ENCODE data around the gene PLOD3.
A peak's percentile ranks its signal among the peaks of the same experiment; 100 is the strongest.
"Not testable (repeated sequence)": the region's sequence is repeated elsewhere in the genome, so short reads cannot be mapped to it uniquely, and the experiment has no call there.

The PLOD3 gene, protein sequence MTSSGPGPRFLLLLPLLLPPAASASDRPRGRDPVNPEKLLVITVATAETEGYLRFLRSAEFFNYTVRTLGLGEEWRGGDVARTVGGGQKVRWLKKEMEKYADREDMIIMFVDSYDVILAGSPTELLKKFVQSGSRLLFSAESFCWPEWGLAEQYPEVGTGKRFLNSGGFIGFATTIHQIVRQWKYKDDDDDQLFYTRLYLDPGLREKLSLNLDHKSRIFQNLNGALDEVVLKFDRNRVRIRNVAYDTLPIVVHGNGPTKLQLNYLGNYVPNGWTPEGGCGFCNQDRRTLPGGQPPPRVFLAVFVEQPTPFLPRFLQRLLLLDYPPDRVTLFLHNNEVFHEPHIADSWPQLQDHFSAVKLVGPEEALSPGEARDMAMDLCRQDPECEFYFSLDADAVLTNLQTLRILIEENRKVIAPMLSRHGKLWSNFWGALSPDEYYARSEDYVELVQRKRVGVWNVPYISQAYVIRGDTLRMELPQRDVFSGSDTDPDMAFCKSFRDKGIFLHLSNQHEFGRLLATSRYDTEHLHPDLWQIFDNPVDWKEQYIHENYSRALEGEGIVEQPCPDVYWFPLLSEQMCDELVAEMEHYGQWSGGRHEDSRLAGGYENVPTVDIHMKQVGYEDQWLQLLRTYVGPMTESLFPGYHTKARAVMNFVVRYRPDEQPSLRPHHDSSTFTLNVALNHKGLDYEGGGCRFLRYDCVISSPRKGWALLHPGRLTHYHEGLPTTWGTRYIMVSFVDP

DNA sequence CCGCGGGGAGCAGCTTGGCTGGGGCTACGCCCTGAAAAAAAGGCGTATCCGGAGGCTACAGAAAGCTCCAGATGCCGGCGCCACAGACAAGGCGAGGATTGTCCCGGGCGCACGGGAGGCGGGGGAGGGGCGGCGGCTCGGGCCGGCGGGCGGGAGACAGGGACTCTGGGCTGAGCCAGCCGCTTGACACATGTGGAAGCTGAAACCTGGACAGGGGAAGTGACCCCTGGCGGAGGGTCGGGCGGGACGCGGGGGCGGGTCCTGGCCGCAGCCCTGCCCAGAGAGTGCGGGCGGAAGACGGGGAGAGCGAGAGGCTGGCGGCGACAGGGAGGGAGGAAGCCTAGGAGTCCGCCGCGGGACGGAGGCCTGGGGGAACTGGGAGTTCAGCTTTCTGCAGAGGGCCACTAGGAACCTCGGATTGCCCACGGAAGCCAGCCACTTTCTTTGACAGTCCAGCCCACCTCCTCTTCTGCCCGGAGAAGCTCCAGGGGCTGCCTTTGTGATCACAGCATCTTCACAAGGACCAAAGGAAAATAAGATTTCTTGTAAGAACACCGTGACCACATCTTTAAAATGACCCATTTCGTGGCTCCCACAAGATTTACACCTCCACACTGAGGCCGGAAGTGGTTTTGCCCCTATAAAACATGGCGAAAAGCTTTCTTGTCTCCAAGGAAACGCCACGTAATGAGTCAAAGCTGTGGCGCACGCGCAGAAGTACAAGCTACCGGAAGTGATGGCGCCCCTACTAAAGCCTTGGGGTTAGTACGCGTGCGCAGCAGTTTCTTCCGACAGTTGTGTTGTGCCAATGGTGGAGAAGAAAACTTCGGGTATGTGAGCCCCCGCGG is at the start of gene PLOD3, which contains the start of gene ZNHIT1:
PLOD3 (minus strand) TSS at position 194 of the 848 bp plus-strand sequence. CDS start 307 bp downstream, outside the sequence.
ZNHIT1 (plus strand) TSS at position 778 of the 848 bp plus-strand sequence; CDS start at position 809, 31 bp downstream.
- DNase-seq: peak; percentile 100

DNA sequence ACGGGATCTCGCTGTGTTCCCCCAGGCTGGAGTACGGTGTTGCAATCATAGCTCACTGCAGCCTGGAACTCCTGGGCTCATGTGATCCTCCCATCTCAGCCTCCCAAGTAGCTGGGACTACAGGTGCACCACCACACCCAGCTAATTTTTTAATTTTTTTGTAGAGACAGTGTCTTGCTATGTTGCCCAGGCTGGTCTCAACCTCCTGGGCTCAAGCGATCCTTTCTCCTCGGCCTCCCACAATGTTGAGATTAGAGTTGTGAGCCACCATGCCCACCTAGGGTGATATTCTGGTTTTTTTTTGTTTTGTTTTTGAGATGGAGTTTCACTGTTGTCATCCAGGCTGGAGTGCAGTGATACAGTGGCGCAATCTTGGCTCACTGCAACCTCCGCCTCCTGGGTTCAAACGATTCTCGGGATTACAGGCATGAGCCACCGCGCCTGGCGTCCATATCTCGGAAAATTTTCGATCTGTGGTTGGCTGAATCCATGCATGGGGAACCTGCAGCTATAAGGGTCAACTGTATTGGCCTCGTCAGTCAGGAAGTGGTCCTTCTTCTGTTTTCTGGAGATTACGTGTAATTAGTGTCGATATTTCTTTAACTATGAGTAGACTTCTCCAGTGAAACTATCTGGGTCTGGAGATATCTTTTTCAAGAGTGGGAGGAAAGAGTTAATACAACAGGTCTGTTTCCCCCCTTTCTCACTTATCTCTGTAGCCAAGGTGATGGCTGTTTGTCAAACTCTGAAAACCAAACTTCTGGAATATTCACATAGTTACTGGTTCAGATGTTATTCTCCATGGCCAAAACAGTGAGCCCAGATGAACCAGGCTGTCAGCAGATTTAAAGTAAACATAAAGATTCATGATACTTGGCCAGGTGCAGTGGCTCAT is 48.5 kb upstream of the PLOD3 start:
- DNase-seq: peak; percentile 73

GRCh38 chr7:101264102-101264706 is 46.8 kb upstream of the PLOD3 start:
- DNase-seq: not testable (repeated sequence)

- DNase-seq: no peak
These were observed 40.9 kb upstream of the PLOD3 start for GRCh38 chr7:101258243-101258731.

DNA sequence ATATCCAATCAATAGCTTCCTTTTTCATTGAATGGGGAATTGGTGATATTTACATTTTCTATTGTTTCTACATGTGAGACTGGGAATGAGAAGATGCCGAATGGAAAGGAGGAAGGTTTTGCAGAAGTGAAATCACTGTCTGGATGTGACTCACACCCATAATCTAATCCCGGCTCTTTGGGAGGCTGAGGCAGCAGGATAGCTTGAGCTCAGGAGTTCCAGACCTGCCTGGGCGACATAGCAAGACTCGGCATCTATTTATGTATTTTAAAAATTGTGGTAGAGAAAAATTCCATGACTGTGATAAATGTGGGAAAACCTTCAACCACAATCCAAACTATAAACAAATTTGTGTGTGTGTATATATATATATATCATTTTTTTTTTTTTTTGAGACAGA is 38.4 kb upstream of the PLOD3 start:
- no peak for DNase-seq

GRCh38 chr7:101253199-101253598 is 35.8 kb upstream of the PLOD3 start:
- not testable (repeated sequence) for DNase-seq

DNA sequence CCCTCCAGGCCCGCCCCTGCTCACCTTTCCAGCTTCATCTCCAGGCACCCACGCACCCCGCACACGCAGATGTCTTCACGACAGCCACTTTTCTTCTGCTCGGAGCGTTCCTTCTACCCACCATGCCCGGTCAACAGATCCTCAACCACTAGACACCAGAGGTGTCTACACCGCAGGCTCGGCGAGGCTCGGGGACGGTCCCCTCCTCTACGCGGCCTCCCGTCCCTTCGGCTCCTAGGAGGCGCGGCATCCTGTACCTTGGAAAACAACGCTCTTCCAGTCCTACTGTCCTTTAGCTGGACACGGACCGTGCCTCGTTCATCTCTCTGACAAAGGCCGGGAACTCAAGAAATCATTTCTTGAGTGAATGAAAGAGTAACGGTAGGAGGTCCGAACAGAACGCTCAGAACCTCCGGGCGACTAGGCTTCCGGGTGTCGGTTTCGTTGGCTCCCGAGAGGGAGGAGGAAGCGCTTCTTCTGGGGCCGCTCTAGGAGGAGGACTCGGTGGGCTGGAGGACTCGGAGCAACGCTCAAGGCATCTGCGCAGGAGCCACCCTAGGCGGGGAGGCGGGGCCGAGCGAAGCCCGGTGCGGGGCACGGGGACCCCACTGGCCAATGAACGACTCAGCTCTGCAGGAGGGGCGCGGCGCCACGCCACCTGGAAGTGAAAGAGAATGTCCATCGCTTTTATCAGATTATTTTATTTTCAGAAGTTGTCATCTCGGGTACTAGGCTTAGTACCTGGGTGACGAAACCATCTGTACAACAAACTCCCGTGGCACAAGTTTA is 34.7 kb upstream of the PLOD3 start:
- peak; percentile 99 for DNase-seq

GRCh38 chr7:101250324-101250723 is 32.9 kb upstream of the PLOD3 start:
- DNase-seq: no peak

DNA sequence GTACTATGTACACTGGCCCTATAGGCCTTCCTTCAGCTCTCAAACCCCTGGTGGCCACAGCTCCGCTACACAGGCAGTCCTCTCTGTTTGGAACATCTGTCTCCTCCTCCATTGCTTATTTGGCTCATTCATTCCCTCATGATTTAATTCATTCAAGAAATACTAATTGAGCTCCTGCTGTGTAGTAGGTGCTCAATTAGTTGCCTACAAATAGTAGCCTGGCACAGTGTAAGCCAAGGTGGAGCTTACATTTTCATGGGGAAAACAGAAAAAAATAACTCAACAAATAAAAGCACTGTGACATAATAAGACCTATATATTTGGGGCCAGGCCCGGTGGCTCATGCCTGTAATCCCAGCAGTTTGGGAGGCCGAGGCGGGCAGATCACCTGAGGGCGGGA is 30.9 kb upstream of the PLOD3 start:
- no peak for DNase-seq

GRCh38 chr7:101245147-101245668 is 27.8 kb upstream of the PLOD3 start:
- no peak for DNase-seq

DNA sequence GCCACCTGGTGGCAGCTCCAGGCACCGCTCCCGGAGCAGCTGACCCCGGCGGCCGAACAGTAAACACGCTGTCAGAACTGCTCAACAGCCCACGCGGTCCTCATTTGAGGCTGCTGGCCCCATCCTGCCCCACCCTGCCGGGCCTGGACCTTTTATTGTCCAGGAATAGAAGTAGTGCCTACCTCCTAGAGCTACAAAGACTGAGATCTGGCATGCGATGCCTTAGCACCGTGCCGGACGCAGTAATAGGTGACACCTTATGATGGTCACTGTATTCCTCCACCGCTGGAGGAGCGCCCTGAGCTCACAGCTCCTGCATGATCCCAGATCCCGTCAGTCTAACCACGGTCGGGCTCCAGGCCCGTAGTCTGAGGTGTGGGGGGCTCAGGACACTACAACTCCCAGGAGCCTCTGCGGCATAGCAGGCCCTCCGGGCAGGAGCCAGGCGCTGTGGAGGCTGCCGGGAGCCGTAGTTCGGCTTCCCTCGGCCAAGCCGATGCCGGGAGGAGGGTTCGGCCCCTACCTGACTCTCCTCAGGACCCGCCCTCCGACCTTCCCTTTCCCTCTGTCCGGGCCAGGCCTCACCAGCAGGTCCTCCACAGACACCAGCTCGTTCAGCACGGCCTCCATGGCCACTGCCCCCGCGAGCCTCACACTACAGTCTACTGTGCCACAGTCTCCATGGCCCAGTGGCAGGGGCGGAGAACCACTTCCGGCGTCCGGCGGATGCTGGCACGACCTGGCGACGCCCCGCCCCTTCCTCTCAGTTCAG is 27.2 kb upstream of the PLOD3 start, which contains the start of gene FIS1:
FIS1 (minus strand) TSS at position 707 of the 772 bp plus-strand sequence; CDS start at position 630, 77 bp downstream.
- DNase-seq: peak; percentile 97

GRCh38 chr7:101243646-101244374 is 26.4 kb upstream of the PLOD3 start:
- DNase-seq: peak; percentile 92

GRCh38 chr7:101241443-101242349 is 24.3 kb upstream of the PLOD3 start:
- peak; percentile 54 for DNase-seq

DNA sequence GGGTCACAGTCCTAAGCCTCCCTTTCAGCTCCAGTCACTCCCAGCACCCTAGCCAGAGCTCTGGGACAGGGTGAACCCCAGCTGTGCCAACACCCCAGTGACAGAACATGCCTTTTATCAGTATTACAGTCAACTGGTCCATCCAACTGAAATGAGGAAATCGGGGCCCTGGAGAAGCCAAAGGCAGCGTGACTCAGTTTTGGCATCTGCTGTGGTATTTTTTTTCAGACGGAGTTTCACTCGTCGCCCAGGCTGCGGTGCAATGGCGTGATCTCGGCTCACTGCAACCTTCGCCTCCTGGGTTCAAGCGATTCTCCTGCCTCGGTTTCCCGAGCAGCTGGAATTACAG is 23.6 kb upstream of the PLOD3 start:
- DNase-seq: peak; percentile 62

DNA sequence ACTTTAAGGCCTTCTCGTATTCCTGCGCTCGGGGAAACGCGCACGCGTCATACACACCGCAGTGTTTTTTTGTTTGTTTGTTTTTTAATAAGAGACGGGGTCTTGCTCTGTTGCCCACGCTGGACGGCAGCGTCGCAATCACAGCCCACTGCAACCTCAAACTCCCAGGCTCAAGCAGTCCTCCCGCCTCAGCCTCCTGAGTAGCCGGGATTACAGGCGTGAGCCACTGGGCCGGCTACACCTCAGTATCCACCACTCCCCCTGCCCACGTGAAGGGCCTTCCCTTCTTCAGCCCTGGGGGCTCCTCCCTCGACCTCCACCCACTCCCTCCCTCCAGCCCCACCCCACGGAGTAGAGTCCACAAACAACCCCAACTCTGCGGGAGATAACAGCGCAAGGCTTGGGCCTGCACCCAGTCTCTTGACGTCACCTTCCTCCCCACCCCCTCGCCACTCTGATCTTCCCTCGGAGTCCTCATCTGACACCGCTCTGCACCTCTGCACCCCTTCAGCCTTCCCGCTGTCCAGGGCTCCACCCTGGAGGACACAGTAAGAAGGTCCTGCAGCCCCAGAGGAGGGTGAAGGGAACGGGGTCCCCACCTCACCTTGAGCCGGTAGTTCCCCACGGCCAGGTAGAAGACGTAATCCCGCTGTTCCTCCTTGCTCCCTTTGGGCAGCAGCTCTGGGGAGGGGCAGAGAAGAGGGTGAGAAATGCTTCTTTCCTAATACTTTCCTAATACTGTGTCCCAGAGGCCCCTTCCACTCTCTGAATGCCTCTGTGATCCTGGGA is 23.0 kb upstream of the PLOD3 start:
- DNase-seq: peak; percentile 74

DNA sequence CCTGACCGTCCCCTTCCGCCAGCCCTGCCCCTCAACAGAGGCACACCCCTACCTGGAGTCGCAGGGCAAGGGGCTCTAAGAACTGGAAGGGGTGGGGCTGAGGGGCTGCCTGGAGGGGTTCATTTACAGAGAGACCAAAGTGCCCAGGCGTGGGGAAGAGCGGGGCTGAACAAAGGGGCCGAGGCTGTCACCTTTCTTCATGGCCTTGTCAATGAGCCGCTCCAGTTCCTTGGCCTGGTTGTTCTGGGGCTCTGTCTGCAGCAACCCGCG is 22.5 kb upstream of the PLOD3 start:
- no peak for DNase-seq
